Gastrocnemius medialis (tissue), 4 donors: ENCODE results near the gene LILRA5.

Experiments used
- POLR2A ChIP-seq, 2 donors: fragments of 450-650 bp; IDR thresholded peaks; one replicate each; pipeline ENCODE4 v1.6.1; 2017; ENCODE audit warnings: antibody characterized with exemption in 2 of 2, mild to moderate bottlenecking in 2 of 2, moderate library complexity in 2 of 2
- TF ChIP-seq, protein P1 (sequence below), 5 experiments: fragments of 450-650 bp in 3 of 5; fragments of 200-600 bp in 2 of 5; sonication (generic) in 2 of 5; IDR thresholded peaks in 4 of 5; conservative IDR thresholded peaks in 1 of 5; 1 replicate in 4 of 5; 2 replicates in 1 of 5; pipeline ENCODE4 v1.5.1; 2016 to 2019; ENCODE audit warnings: antibody characterized with exemption in 5 of 5, mild to moderate bottlenecking in 3 of 5, moderate library complexity in 3 of 5

DNA sequence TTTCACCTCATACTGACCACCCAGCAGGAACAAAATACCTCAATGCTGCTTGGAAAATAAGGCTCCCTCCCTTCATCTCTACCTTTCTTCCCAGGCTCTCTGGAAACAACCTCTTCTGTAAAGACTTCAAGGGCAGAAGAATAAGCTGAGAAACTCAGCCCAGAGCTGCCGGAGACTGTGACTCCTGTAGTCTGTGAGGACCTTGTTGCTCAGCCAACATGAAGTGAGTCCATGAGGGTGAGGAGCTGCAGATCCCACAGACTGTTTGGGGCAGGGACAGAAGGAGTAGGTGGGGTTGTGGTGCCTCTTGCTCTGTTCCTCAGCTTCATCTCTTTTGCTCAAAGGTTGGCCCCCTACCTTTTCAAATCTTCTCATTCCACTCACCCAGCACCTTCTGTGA lies 7.8 kb downstream of the LILRA5 start:
- TF ChIP-seq, protein P1, sequence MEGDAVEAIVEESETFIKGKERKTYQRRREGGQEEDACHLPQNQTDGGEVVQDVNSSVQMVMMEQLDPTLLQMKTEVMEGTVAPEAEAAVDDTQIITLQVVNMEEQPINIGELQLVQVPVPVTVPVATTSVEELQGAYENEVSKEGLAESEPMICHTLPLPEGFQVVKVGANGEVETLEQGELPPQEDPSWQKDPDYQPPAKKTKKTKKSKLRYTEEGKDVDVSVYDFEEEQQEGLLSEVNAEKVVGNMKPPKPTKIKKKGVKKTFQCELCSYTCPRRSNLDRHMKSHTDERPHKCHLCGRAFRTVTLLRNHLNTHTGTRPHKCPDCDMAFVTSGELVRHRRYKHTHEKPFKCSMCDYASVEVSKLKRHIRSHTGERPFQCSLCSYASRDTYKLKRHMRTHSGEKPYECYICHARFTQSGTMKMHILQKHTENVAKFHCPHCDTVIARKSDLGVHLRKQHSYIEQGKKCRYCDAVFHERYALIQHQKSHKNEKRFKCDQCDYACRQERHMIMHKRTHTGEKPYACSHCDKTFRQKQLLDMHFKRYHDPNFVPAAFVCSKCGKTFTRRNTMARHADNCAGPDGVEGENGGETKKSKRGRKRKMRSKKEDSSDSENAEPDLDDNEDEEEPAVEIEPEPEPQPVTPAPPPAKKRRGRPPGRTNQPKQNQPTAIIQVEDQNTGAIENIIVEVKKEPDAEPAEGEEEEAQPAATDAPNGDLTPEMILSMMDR (IDR thresholded peaks at IDR 0.05 in 4 of 5, conservative IDR thresholded peaks at IDR 0.05 in 1 of 5) = no peak
- no peak for TF ChIP-seq POLR2A (IDR thresholded peaks at IDR 0.05)
